Gastrocnemius medialis (tissue), 4 donors: ENCODE measurements around the gene NR6A1. TPM values are rescaled to one million over a fixed set of nuclear protein-coding genes. Genes with fewer than 3 reads are reported as not detected.

Experiments
- ATAC-seq, 2 donors: fragments of 150-250 bp; one replicate each; pipeline ENCODE4 v1.9.1; 2016
- DNase-seq, 2 donors: peaks; one replicate each; pipeline ENCODE4 v3.0.0-alpha.2; 2019
- H3K27ac ChIP-seq, 4 donors: fragments of 200-600 bp; sonication (generic); 1 replicate in 1 of 4; 2 replicates in 3 of 4; pipeline ENCODE4 v1.5.1; 2016 to 2018; ENCODE audit warnings: mild to moderate bottlenecking in 2 of 4, moderate library complexity in 1 of 4
- H3K27me3 ChIP-seq, 3 donors: fragments of 200-600 bp; sonication (generic) in 2 of 3; 1 replicate in 1 of 3; 2 replicates in 2 of 3; pipeline versions ENCODE4 v1.5.1 to v1.6.0; 2016 to 2019; ENCODE audit warnings: mild to moderate bottlenecking in 1 of 3, moderate library complexity in 1 of 3
- H3K36me3 ChIP-seq, 2 donors: fragments of 200-600 bp; sonication (generic) in 1 of 2; one replicate each; pipeline ENCODE4 v1.5.1; 2017 to 2018
- H3K4me1 ChIP-seq, 2 donors: fragments of 200-600 bp; sonication (generic) in 1 of 2; one replicate each; pipeline ENCODE4 v1.5.1; 2016 to 2017; ENCODE audit warnings: mild to moderate bottlenecking in 2 of 2
- H3K4me3 ChIP-seq, 4 donors: fragments of 200-600 bp; sonication (generic) in 3 of 4; 1 replicate in 1 of 4; 2 replicates in 3 of 4; pipeline ENCODE4 v1.5.1; 2016 to 2019; ENCODE audit warnings: mild to moderate bottlenecking in 2 of 4
- H3K9me3 ChIP-seq, 3 donors: fragments of 200-600 bp; sonication (generic) in 2 of 3; 1 replicate in 1 of 3; 2 replicates in 2 of 3; pipeline ENCODE4 v1.5.1; 2016 to 2019
- CTCF ChIP-seq, 5 experiments: fragments of 450-650 bp in 3 of 5; fragments of 200-600 bp in 2 of 5; sonication (generic) in 2 of 5; IDR thresholded peaks in 4 of 5; conservative IDR thresholded peaks in 1 of 5; 1 replicate in 4 of 5; 2 replicates in 1 of 5; pipeline ENCODE4 v1.5.1; 2016 to 2019; ENCODE audit warnings: antibody characterized with exemption in 5 of 5, mild to moderate bottlenecking in 3 of 5, moderate library complexity in 3 of 5
- POLR2A ChIP-seq, 2 donors: fragments of 450-650 bp; IDR thresholded peaks; one replicate each; pipeline ENCODE4 v1.6.1; 2017; ENCODE audit warnings: antibody characterized with exemption in 2 of 2, mild to moderate bottlenecking in 2 of 2, moderate library complexity in 2 of 2
- in situ Hi-C, 4 donors: fragments of 200-750 bp; cut with MboI; loops; one replicate each; pipeline versions ENCODE4 v1.15.0 to v1.8.0; 2017; ENCODE audit warnings: low sequenced_read_pairs in 4 of 4
- intact Hi-C: fragments of 100-400 bp; cut with DNase I; formaldehyde crosslinking; loops from one replicate; pipeline ENCODE4 v1.15.1; 2023; ENCODE audit warnings: low total_unique reads
- total RNA-seq, 4 donors: library from RNA; depleted of rRNA; stranded (reverse); fragments of >200 nt; gene quantifications; one replicate each; pipeline versions ENCODE4 v1.1.0 to v1.2.3, GENCODE V29; 2016

Gene NR6A1
- total RNA-seq, 4 donors from 2014 or later, result 0.58 to 5.6 (median 2.1) TPM

DNA sequence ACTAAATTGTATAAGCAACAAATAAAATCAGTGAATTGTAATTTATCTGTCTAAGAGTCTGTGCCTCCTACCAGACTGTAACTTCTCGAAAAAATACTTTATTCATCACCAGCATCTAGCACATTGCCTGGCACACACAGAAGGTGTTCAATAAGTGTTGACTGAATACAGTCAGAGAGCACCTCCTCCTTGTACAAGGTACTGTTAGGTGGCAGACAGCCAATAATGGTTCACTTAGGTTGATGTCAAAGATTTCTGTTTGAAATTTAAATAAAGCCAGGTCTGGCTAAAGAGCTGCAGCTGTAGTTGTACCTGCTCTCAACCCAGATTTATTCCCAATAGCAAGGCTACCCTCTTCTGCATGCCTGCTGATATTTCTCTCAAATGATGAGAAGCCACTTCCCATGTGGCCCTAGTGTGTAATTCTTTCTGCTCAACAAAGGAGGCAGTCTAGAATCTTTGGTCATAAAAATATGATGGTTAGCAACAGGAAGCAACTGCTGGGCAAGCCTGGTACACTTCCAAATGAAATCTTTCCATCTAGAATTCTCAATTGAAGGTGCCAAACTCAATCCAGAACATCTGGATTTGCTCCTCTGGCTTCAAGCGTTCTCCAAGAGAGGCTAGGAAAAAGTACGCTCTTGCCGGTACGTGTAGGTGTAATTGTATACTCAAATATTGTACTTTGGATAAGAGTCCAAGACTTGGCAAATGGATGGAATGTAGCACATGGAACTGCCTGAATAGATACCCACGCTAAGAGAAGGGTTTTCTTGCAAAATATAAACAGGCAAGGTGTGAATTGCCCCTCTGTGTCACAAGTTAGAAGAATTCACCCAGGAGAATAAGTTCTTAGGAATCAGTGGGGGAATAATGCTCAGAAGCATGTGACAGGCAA, 95.6 kb downstream of the NR6A1 start:
- Histone ChIP-seq H3K4me1 (peaks cover 16 to 21% of the 10 kb centered on the region in 2 donors), H3K36me3 (no peaks in the 10 kb centered on the region), H3K9me3 (no peaks in the 10 kb centered on the region), H3K27ac (no peak overlapping the region), H3K4me3 (no peak overlapping the region), H3K27me3 (no peaks in the 10 kb centered on the region)
- intact Hi-C loops (no loop called here), in situ Hi-C loops (no loop called here)
- TF ChIP-seq CTCF (IDR thresholded peaks at IDR 0.05 in 4 of 5, conservative IDR thresholded peaks at IDR 0.05 in 1 of 5) (no peak), POLR2A (IDR thresholded peaks at IDR 0.05) (no peak)
- DNase-seq (no peak), ATAC-seq (peak; percentile 30 to 60)

- intact Hi-C loops, result no loop called here
- Histone ChIP-seq H3K27me3 (no peaks in the 10 kb centered on the region), H3K36me3 (no peaks in the 10 kb centered on the region), H3K4me3 (no peak overlapping the region), H3K4me1 (peaks cover 16 to 21% of the 10 kb centered on the region in 2 donors), H3K27ac (no peak overlapping the region), H3K9me3 (no peaks in the 10 kb centered on the region)
- in situ Hi-C loops, result no loop called here
- TF ChIP-seq POLR2A (IDR thresholded peaks at IDR 0.05), result no peak
- TF ChIP-seq CTCF (IDR thresholded peaks at IDR 0.05 in 4 of 5, conservative IDR thresholded peaks at IDR 0.05 in 1 of 5), result no peak
- ATAC-seq (no peak), DNase-seq (no peak)
Observed at GRCh38 chr9:124674651-124675050, 96.5 kb downstream of the NR6A1 start.

DNA sequence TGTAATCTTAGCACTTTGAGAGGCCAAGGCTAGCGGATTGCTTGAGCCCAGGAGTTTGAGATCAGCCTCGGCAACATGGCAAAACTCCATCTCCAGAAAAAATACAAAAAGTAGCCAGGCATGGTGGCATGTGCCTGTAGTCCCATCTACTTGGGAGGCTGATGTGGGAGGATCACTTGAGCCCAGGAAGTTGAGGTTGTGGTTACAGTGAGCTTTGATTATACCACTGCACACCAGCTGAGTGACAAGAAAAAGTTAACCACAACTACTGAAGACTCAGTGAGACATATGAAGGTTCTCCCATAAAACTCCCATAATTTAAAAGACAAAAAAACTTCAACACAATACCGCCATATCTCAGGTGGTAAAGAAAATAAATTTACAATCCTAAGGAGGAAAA, 98.0 kb downstream of the NR6A1 start:
- intact Hi-C loops, result no loop called here
- no peaks in the 10 kb centered on the region for H3K36me3 ChIP-seq
- DNase-seq (no peak), ATAC-seq (no peak)
- H3K4me3 ChIP-seq, result no peak overlapping the region
- H3K27ac ChIP-seq, result no peak overlapping the region
- in situ Hi-C loops, result no loop called here
- peaks cover 16 to 21% of the 10 kb centered on the region in 2 donors for H3K4me1 ChIP-seq
- H3K27me3 ChIP-seq, result no peaks in the 10 kb centered on the region
- TF ChIP-seq CTCF (IDR thresholded peaks at IDR 0.05 in 4 of 5, conservative IDR thresholded peaks at IDR 0.05 in 1 of 5), result no peak
- no peak for TF ChIP-seq POLR2A (IDR thresholded peaks at IDR 0.05)
- no peaks in the 10 kb centered on the region for H3K9me3 ChIP-seq

DNA sequence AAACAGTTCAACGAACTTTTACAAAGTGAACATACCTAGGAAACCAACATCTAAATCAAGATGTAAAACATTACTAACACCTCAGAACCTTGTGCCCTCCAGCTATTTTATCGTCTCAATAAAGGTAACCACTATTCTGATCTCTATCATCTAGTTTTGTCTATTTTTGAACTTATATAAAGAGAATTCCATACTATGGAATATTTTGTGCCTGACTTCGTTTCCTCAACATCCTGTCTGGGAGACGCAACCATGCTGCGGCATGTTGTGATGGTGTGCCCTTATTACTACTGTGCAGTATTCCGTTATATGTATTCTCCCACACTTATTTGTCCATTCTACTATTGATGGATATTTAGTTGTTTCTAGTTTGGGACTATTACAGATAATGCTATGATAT, 99.2 kb downstream of the NR6A1 start:
- no peaks in the 10 kb centered on the region for H3K36me3 ChIP-seq
- intact Hi-C loops, result no loop called here
- H3K4me3 ChIP-seq, result no peak overlapping the region
- DNase-seq, result no peak
- no peak for ATAC-seq
- H3K4me1 ChIP-seq, result peaks cover 16 to 20% of the 10 kb centered on the region in 2 donors
- H3K27ac ChIP-seq, result no peak overlapping the region
- H3K9me3 ChIP-seq, result no peaks in the 10 kb centered on the region
- H3K27me3 ChIP-seq, result no peaks in the 10 kb centered on the region
- TF ChIP-seq POLR2A (IDR thresholded peaks at IDR 0.05) (no peak), CTCF (IDR thresholded peaks at IDR 0.05 in 4 of 5, conservative IDR thresholded peaks at IDR 0.05 in 1 of 5) (no peak)
- in situ Hi-C loops, result no loop called here
